GM19468 (cell line): ENCODE data around the gene PDCD1.
"Not testable (repeated sequence)": the region's sequence is repeated elsewhere in the genome, so short reads cannot be mapped to it uniquely, and the experiment has no call there.

Experiments
- ATAC-seq: cut with Tn5 transposase; IDR thresholded peaks from one replicate; pipeline ENCODE4 v1.9.1; 2021; ENCODE audit warnings: mild to moderate bottlenecking, moderate library complexity, moderate number of reproducible peaks; ENCODE audit not compliant: unreplicated experiment; ENCODE audit errors: extremely low read depth

The PDCD1 gene

GRCh38 chr2:241842067-241842415 is 16.7 kb downstream of the PDCD1 start:
- ATAC-seq: no peak

GRCh38 chr2:241841181-241842066 is 17.3 kb downstream of the PDCD1 start:
- no peak for ATAC-seq

GRCh38 chr2:241837197-241837965 is 21.3 kb downstream of the PDCD1 start:
- ATAC-seq: no peak

- no peak for ATAC-seq
These were observed 22.4 kb downstream of the PDCD1 start for GRCh38 chr2:241836292-241836691.

- no peak for ATAC-seq
These were observed 23.1 kb downstream of the PDCD1 start for GRCh38 chr2:241835611-241836010.

- no peak for ATAC-seq
These were observed 24.0 kb downstream of the PDCD1 start for GRCh38 chr2:241834527-241835210.

GRCh38 chr2:241833756-241834526 is 24.8 kb downstream of the PDCD1 start:
- not testable (repeated sequence) for ATAC-seq

- no peak for ATAC-seq
These were observed 25.5 kb downstream of the PDCD1 start for GRCh38 chr2:241833101-241833663.

GRCh38 chr2:241827394-241827793 is 31.3 kb downstream of the PDCD1 start:
- ATAC-seq: no peak

GRCh38 chr2:241823531-241824437 is 34.9 kb downstream of the PDCD1 start:
- not testable (repeated sequence) for ATAC-seq

GRCh38 chr2:241822264-241822623 is 36.5 kb downstream of the PDCD1 start:
- ATAC-seq: no peak

- no peak for ATAC-seq
These were observed 37.0 kb downstream of the PDCD1 start for GRCh38 chr2:241821460-241822263.

GRCh38 chr2:241820625-241821384 is 37.9 kb downstream of the PDCD1 start:
- ATAC-seq: no peak

- not testable (repeated sequence) for ATAC-seq
These were observed 38.6 kb downstream of the PDCD1 start for GRCh38 chr2:241819947-241820624.

GRCh38 chr2:241818943-241819270 is 39.8 kb downstream of the PDCD1 start:
- ATAC-seq: no peak

- no peak for ATAC-seq
These were observed 40.3 kb downstream of the PDCD1 start for GRCh38 chr2:241818229-241818942.
